ENCODE measurements around the gene HOXA3. TPM values are rescaled to one million over a fixed set of nuclear protein-coding genes. Genes with fewer than 3 reads are reported as not detected.

The HOXA3 gene
- total RNA-seq, 1 experiment from 2014 or later, result 4.5 TPM

- ATAC-seq, result no peak
- Histone ChIP-seq H4K20me1 (ENCODE audit: low read length) (peaks cover 20% of the 10 kb centered on the region), H2AFZ (ENCODE audit: low read length) (no peak overlapping the region), H3K27ac (ENCODE audit: low read length) (peak overlapping the region; percentile 97), H3K79me2 (ENCODE audit: low read length) (peaks cover 73% of the 10 kb centered on the region), H3K4me3 (ENCODE audit: low read length) (peak overlapping the region; percentile 84), H3K9me2 (replicated peaks; ENCODE audit: low read length) (no peaks in the 10 kb centered on the region), H3K9ac (ENCODE audit: low read length) (peak overlapping the region; percentile 90), H3K9me3 (ENCODE audit: low read length) (no peaks in the 10 kb centered on the region), H3K27me3 (ENCODE audit: low read length) (no peaks in the 10 kb centered on the region), H3K4me2 (ENCODE audit: low read length) (peak overlapping the region; percentile 93), H3K4me1 (ENCODE audit: insufficient read depth, low read length) (peaks cover 26% of the 10 kb centered on the region), H3K36me3 (ENCODE audit: low read depth, low read length) (peaks cover 23% of the 10 kb centered on the region), H3F3A (ENCODE audit: low read length, unreplicated experiment) (peaks cover 5% of the 10 kb centered on the region)
- intact Hi-C loops (cut with micrococcal nuclease), result loop anchor here (2.0 to 5.0 kb wide), 5 partner anchors 15 to 1271 kb away; no protein-coding TSS in a partner anchor
- TF ChIP-seq EZH2phosphoT487 (IDR thresholded peaks at IDR 0.05; ENCODE audit: borderline replicate concordance, low read length), result no peak
- TF ChIP-seq CTCF (conservative IDR thresholded peaks at IDR 0.05; ENCODE audit: low read depth, low read length), result no peak
- no peak for TF ChIP-seq EZH2 (IDR thresholded peaks at IDR 0.05; ENCODE audit: low read length, unreplicated experiment)
- ChIA-PET CTCF (interaction anchor here (0.7 kb wide), 1 partner anchor 480 kb away, joined by 5 read pairs; no protein-coding TSS in a partner anchor), POLR2A (ENCODE audit: unreplicated experiment) (interaction anchor here (0.6 to 0.9 kb wide), 6 partner anchors 9 to 443 kb away, joined by 3 to 9 read pairs (median 4); no protein-coding TSS in a partner anchor)
- TSS peak; percentile 21 for BruUV-seq (replicated peaks)
- DNase-seq, result peak; percentile 19
These were observed 11.1 kb upstream of the HOXA3 start for GRCh38 chr7:27163288-27164044.

GRCh38 chr7:27162561-27163287, 10.3 kb upstream of the HOXA3 start:
- BruUV-seq (replicated peaks), result no TSS peak
- peaks cover 21% of the 10 kb centered on the region for H3K4me1 ChIP-seq (ENCODE audit: insufficient read depth, low read length)

More at GRCh38 chr7:27162561-27163287, 10.3 kb upstream of the HOXA3 start:
- DNase-seq, result peak; percentile 21
- no peak for ATAC-seq
- intact Hi-C loops (cut with micrococcal nuclease), result loop anchor here (5.0 kb wide), 4 partner anchors 495 to 1270 kb away; no protein-coding TSS in a partner anchor
- Histone ChIP-seq H3K27me3 (ENCODE audit: low read length) (no peaks in the 10 kb centered on the region), H3K9me2 (replicated peaks; ENCODE audit: low read length) (no peaks in the 10 kb centered on the region), H2AFZ (ENCODE audit: low read length) (no peak overlapping the region), H3K9ac (ENCODE audit: low read length) (peak overlapping the region; percentile 90), H3K4me2 (ENCODE audit: low read length) (peak overlapping the region; percentile 93), H3K36me3 (ENCODE audit: low read depth, low read length) (peaks cover 23% of the 10 kb centered on the region), H3K9me3 (ENCODE audit: low read length) (no peaks in the 10 kb centered on the region), H4K20me1 (ENCODE audit: low read length) (peaks cover 20% of the 10 kb centered on the region), H3K27ac (ENCODE audit: low read length) (peak overlapping the region; percentile 97), H3F3A (ENCODE audit: low read length, unreplicated experiment) (peaks cover 5% of the 10 kb centered on the region), H3K79me2 (ENCODE audit: low read length) (peaks cover 65% of the 10 kb centered on the region), H3K4me3 (ENCODE audit: low read length) (peak overlapping the region; percentile 84)
- POLR2A ChIA-PET (ENCODE audit: unreplicated experiment), result interaction anchor here (0.5 to 0.9 kb wide), 8 partner anchors 10 to 1307 kb away, joined by 3 to 9 read pairs (median 4); no protein-coding TSS in a partner anchor
- CTCF ChIA-PET, result interaction anchor here (0.6 to 2.4 kb wide), 4 partner anchors 40 to 794 kb away, joined by 3 to 26 read pairs (median 4); no protein-coding TSS in a partner anchor
- TF ChIP-seq CTCF (conservative IDR thresholded peaks at IDR 0.05; ENCODE audit: low read depth, low read length), result no peak
- no peak for TF ChIP-seq EZH2 (IDR thresholded peaks at IDR 0.05; ENCODE audit: low read length, unreplicated experiment)
- no peak for TF ChIP-seq EZH2phosphoT487 (IDR thresholded peaks at IDR 0.05; ENCODE audit: borderline replicate concordance, low read length)

Measured in PC-3 (cell line).